Type B pancreatic cell (in vitro differentiated cells): ENCODE results near the gene SRGAP3. TPM values are rescaled to one million over a fixed set of nuclear protein-coding genes. Genes with fewer than 3 reads are reported as not detected.
A peak's percentile ranks its signal among the peaks of the same experiment; 100 is the strongest.

Experiments
- DNase-seq: peaks from one replicate; pipeline ENCODE4 v3.0.0; 2021; ENCODE audit warnings: mixed read lengths; ENCODE audit not compliant: unreplicated experiment; ENCODE audit errors: extremely low spot score
- H3K27ac Mint-ChIP-seq: 2 replicates; pipeline ENCODE4 v1.8.0; 2021; ENCODE audit warnings: mild to moderate bottlenecking, mixed read lengths
- H3K27me3 Mint-ChIP-seq: 2 replicates; pipeline ENCODE4 v1.8.0; 2021; ENCODE audit warnings: mixed read lengths
- H3K36me3 Mint-ChIP-seq: 2 replicates; pipeline ENCODE4 v1.8.0; 2021; ENCODE audit warnings: mixed read lengths
- H3K4me1 Mint-ChIP-seq: one replicate; pipeline ENCODE4 v1.8.0; 2021; ENCODE audit warnings: mixed read lengths; ENCODE audit not compliant: unreplicated experiment
- H3K4me3 Mint-ChIP-seq: 2 replicates; pipeline ENCODE4 v1.8.0; 2021; ENCODE audit warnings: mild to moderate bottlenecking, mixed read lengths
- H3K9me3 Mint-ChIP-seq: 2 replicates; pipeline ENCODE4 v1.8.0; 2021; ENCODE audit warnings: mixed read lengths
- CTCF ChIP-seq: fragments of 200-600 bp; sonication (generic); conservative IDR thresholded peaks from 2 replicates; pipeline ENCODE4 v1.5.0; 2021; ENCODE audit warnings: antibody characterized with exemption, mild to moderate bottlenecking
- total RNA-seq: library from RNA; stranded (reverse); gene quantifications from 2 replicates; pipeline ENCODE4 v1.2.1, GENCODE V29; 2021; ENCODE audit warnings: low replicate concordance

The SRGAP3 gene
- total RNA-seq, 1 donor from 2014 or later = 41.7 TPM

- peak overlapping the region; percentile 28 for H3K4me3 Mint-ChIP-seq
- no peak for DNase-seq
- peaks cover 5% of the 10 kb centered on the region for H3K36me3 Mint-ChIP-seq
- H3K4me1 Mint-ChIP-seq = peaks cover 67% of the 10 kb centered on the region
- H3K27ac Mint-ChIP-seq = no peak overlapping the region
- H3K9me3 Mint-ChIP-seq = no peaks in the 10 kb centered on the region
- no peaks in the 10 kb centered on the region for H3K27me3 Mint-ChIP-seq
- no peak for TF ChIP-seq CTCF
Measured at GRCh38 chr3:9201266-9201665, 48.2 kb downstream of the SRGAP3 start.

GRCh38 chr3:9199775-9200174, 49.7 kb downstream of the SRGAP3 start:
- Mint-ChIP-seq H3K36me3 (peaks cover 5% of the 10 kb centered on the region), H3K4me1 (peaks cover 76% of the 10 kb centered on the region), H3K9me3 (no peaks in the 10 kb centered on the region), H3K27me3 (no peaks in the 10 kb centered on the region), H3K27ac (no peak overlapping the region), H3K4me3 (no peak overlapping the region)
- no peak for TF ChIP-seq CTCF
- DNase-seq = no peak

- Mint-ChIP-seq H3K4me1 (peaks cover 73% of the 10 kb centered on the region), H3K27me3 (no peaks in the 10 kb centered on the region), H3K27ac (no peak overlapping the region), H3K36me3 (peaks cover 5% of the 10 kb centered on the region), H3K9me3 (no peaks in the 10 kb centered on the region), H3K4me3 (no peak overlapping the region)
- no peak for TF ChIP-seq CTCF
- no peak for DNase-seq
Measured at GRCh38 chr3:9198899-9199335, 50.5 kb downstream of the SRGAP3 start.

- DNase-seq = no peak
- H3K36me3 Mint-ChIP-seq = peaks cover 5% of the 10 kb centered on the region
- no peaks in the 10 kb centered on the region for H3K9me3 Mint-ChIP-seq
- no peak overlapping the region for H3K4me3 Mint-ChIP-seq
- H3K27ac Mint-ChIP-seq = no peak overlapping the region
- peaks cover 70% of the 10 kb centered on the region for H3K4me1 Mint-ChIP-seq
- no peak for TF ChIP-seq CTCF
- no peaks in the 10 kb centered on the region for H3K27me3 Mint-ChIP-seq
Measured at GRCh38 chr3:9198261-9198660, 51.2 kb downstream of the SRGAP3 start.

- Mint-ChIP-seq H3K36me3 (peaks cover 17% of the 10 kb centered on the region), H3K27me3 (no peaks in the 10 kb centered on the region), H3K27ac (no peak overlapping the region), H3K4me1 (peaks cover 57% of the 10 kb centered on the region), H3K4me3 (peak overlapping the region; percentile 13), H3K9me3 (peaks cover 4% of the 10 kb centered on the region)
- no peak for TF ChIP-seq CTCF
- DNase-seq = no peak
Measured at GRCh38 chr3:9196020-9196419, 53.4 kb downstream of the SRGAP3 start.

DNA sequence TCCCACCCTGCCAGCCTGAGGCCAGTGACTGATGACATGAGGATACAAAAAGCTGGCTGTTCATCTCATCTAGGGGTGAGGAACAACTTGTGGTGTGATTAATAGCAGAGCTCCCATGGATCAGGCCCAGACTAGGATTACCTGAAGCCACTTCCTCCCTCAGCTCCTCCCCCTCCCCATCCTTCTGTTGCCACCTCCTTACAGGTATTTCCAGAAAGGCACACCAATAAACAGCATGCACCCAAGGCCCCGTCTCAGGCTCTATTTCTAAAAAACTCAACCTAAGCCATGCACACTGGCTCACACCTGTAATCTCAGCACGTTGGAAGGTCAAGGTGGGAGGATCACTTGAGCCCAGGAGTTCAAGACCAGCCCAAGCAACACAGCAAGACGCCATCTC, 54.1 kb downstream of the SRGAP3 start:
- no peak overlapping the region for H3K27ac Mint-ChIP-seq
- peaks cover 17% of the 10 kb centered on the region for H3K36me3 Mint-ChIP-seq
- H3K27me3 Mint-ChIP-seq = no peaks in the 10 kb centered on the region
- H3K9me3 Mint-ChIP-seq = peaks cover 4% of the 10 kb centered on the region
- DNase-seq = no peak
- peaks cover 51% of the 10 kb centered on the region for H3K4me1 Mint-ChIP-seq
- TF ChIP-seq CTCF = no peak
- H3K4me3 Mint-ChIP-seq = no peak overlapping the region
